Mesendoderm (in vitro differentiated cells): ENCODE results near the gene NAV2.

Experiments
- DNase-seq: peaks from one replicate; pipeline ENCODE4 v3.0.0; 2013
- H2AK5ac ChIP-seq: 2 replicates; pipeline ENCODE4 v1.6.1; 2013; ENCODE audit warnings: low read length, inconsistent platforms
- H2BK120ac ChIP-seq: 2 replicates; pipeline ENCODE4 v1.6.1; 2013; ENCODE audit warnings: low read depth, mild to moderate bottlenecking, low read length, moderate library complexity, mixed read lengths
- H2BK15ac ChIP-seq: replicated peaks from 2 replicates; pipeline ENCODE4 v1.6.1; 2013; ENCODE audit warnings: low read depth, mild to moderate bottlenecking, moderate library complexity
- H2BK5ac ChIP-seq: 2 replicates; pipeline ENCODE4 v1.6.1; 2013; ENCODE audit warnings: low read length, inconsistent platforms
- H3K18ac ChIP-seq: 2 replicates; pipeline ENCODE4 v1.6.1; 2013; ENCODE audit warnings: mild to moderate bottlenecking, low read length, mixed read lengths
- H3K23ac ChIP-seq: one replicate; pipeline ENCODE4 v1.6.1; 2013; ENCODE audit warnings: low read length
- H3K27ac ChIP-seq: 2 replicates; pipeline ENCODE4 v1.5.1; 2013; ENCODE audit warnings: low read depth, mild to moderate bottlenecking, inconsistent platforms, low read length, moderate library complexity
- H3K27me3 ChIP-seq: 2 replicates; pipeline ENCODE4 v1.6.1; 2013; ENCODE audit warnings: low read length, control low read depth, mild to moderate bottlenecking, inconsistent platforms; ENCODE audit not compliant: insufficient read depth, poor library complexity
- H3K36me3 ChIP-seq: 2 replicates; pipeline ENCODE4 v1.6.1; 2013; ENCODE audit warnings: low read length, inconsistent platforms; ENCODE audit not compliant: control insufficient read depth, insufficient read depth
- H3K4ac ChIP-seq: one replicate; pipeline ENCODE4 v1.6.1; 2013; ENCODE audit warnings: low read depth, mild to moderate bottlenecking, low read length, moderate library complexity
- H3K4me1 ChIP-seq: 2 replicates; pipeline ENCODE4 v1.6.1; 2013; ENCODE audit warnings: low read depth, low read length, inconsistent platforms; ENCODE audit not compliant: control insufficient read depth
- H3K4me2 ChIP-seq: 2 replicates; pipeline ENCODE4 v1.6.1; 2013; ENCODE audit warnings: low read length
- H3K4me3 ChIP-seq: 2 replicates; pipeline ENCODE4 v1.5.1; 2013; ENCODE audit warnings: mild to moderate bottlenecking, low read length
- H3K56ac ChIP-seq: one replicate; pipeline ENCODE4 v1.6.1; 2013; ENCODE audit warnings: low read length
- H3K79me1 ChIP-seq: 2 replicates; pipeline ENCODE4 v1.6.1; 2013; ENCODE audit warnings: low read length, inconsistent platforms
- H3K79me2 ChIP-seq: 2 replicates; pipeline ENCODE4 v1.6.1; 2013; ENCODE audit warnings: mild to moderate bottlenecking, low read length; ENCODE audit not compliant: control insufficient read depth, insufficient read depth
- H3K9ac ChIP-seq: 2 replicates; pipeline ENCODE4 v1.6.1; 2013; ENCODE audit warnings: low read length, inconsistent platforms
- H4K5ac ChIP-seq: one replicate; pipeline ENCODE4 v1.6.1; 2013; ENCODE audit warnings: low read length
- H4K8ac ChIP-seq: one replicate; pipeline ENCODE4 v1.6.1; 2013; ENCODE audit warnings: low read depth, mild to moderate bottlenecking, control low read depth, low read length, moderate library complexity
- WGBS: extraction: QIAGEN DNeasy Blood & Tissue Kit; methylation state at CpG from one replicate; pipeline ENCODE4 v1.1.7; 2013; ENCODE audit warnings: low lambda C conversion rate, missing lambda C conversion rate; ENCODE audit not compliant: insufficient coverage; ENCODE audit errors: extremely low coverage; 5-methylcytosine and 5-hydroxymethylcytosine counted together

The NAV2 gene

DNA sequence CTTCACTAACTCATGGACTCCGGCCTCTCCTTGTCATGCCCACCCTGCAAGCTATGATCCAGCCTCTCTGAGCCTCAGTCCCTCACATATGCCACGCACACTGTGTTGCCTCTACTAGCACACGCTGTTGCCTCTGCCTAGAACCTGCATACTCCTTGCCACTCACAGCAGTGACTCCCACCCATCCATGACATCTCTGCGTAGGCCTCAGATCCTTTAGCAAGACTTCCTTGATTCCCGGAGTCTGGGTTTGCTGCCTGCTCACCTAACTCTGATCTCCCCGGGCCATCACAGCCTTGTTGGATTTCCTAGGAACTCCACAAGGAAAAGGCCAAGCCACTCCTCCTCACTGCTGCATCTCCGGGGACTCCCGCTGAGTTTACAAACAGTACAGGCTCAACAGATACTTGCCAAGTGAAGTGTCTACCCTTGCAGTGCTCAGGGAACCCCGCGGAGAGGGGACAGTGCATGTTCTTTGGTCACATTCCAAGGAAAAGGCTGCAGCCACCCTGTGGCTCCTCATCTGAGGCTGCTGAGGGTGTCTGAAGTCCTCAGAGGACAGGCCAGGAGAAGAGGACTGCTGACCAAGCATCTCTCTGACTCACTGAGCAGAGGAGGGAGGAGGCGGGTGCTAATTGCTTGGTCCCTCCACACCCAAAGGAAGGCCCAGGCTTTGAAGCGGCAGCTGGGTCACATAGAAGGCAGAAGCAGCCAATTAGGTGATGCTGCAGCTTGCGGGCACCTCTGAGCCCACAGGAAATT lies 42.4 kb upstream of the NAV2 start:
- Histone ChIP-seq H3K18ac (no peak overlapping the region), H3K23ac (no peak overlapping the region), H3K4me3 (no peak overlapping the region), H3K79me2 (no peaks in the 10 kb centered on the region), H3K9ac (no peak overlapping the region), H4K5ac (no peak overlapping the region), H3K36me3 (no peaks in the 10 kb centered on the region), H3K56ac (peak overlapping the region; percentile 49), H2BK15ac (no peak overlapping the region), H3K4me1 (peaks cover 10% of the 10 kb centered on the region), H3K27ac (no peak overlapping the region), H3K79me1 (no peaks in the 10 kb centered on the region), H2BK5ac (no peak overlapping the region), H3K4ac (no peak overlapping the region), H2AK5ac (no peak overlapping the region), H3K4me2 (no peak overlapping the region), H3K27me3 (no peaks in the 10 kb centered on the region), H4K8ac (no peak overlapping the region), H2BK120ac (no peak overlapping the region)
- no CpG with 5 or more reads among the region's 13 CpGs for WGBS
- peak; percentile 86 for DNase-seq

DNA sequence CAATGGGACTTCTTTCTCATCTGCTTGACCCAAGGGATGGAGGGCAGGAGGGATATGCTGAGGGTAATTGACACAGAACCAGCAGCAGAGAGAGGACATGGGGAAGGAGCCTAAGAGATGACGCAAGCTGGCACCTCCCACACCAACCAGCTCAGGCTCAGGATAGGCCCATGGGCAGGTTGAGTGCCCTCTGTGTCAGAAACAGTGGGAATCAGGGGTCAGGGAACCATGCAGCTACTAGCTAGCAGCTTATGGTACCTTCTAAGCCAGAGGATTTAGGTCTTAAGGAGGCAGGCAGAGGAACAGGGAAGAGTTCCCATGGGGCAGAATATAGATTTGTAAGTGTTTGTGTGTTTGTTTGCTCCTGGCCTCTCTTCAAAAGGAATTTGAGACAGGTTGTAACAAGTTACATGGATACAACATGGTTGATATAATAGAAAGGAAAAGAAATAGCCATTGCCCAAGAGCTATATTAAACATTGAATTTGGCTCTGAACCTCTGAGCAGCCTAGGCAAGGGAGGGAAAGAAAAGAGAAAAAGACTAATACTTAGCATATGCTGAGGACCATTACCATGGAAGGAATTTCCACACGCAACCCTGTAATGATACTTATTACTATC lies 39.9 kb upstream of the NAV2 start:
- H3K4me1 ChIP-seq, result peaks cover 10% of the 10 kb centered on the region

DNA sequence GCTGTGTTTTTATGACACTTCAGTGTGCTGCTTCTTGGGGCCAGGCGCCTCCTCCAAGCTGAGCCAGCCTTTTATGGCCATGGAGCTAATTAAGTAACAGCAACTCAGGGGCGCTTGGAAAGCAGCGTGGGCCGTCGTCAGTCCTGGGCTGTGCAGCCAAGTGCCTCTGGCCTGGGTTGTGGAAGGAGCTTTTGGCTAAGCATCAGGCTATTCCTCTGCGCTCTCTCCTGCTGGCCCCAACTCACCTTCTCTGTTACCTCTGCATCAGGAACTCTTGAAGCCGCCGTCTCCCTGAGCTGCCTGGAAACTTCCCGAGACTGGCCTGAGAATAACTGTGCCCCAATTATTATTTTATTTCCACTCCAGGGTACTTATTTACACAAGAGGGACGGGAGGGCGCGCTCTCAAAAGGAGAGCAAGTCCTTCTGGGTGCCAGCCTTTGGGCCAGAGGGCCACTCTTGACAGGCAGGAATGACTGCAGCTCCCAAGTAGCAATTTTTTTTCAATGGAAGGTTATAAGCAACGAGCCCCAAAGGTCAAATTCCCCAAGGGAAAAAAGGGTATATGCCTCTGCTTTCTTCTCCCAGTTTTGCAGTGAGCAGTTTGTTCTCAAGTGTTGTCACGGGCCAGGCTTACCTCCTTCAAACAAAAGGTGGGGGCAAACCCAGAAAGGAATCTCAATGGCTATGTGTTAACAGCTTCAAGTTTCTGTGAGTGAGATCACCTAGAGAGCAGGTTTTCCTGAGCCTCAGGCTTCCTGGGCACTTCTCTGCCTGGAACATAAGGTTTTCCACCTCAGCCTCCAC lies 38.5 kb upstream of the NAV2 start:
- no CpG with 5 or more reads among the region's 14 CpGs for WGBS
- H2AK5ac ChIP-seq, result no peak overlapping the region
- H4K5ac ChIP-seq, result no peak overlapping the region
- no peak overlapping the region for H3K27ac ChIP-seq
- H3K79me2 ChIP-seq, result no peaks in the 10 kb centered on the region
- no peak overlapping the region for H3K4me2 ChIP-seq
- H3K9ac ChIP-seq, result peak overlapping the region; percentile 11
- DNase-seq, result peak; percentile 88
- no peak overlapping the region for H2BK15ac ChIP-seq
- no peaks in the 10 kb centered on the region for H3K36me3 ChIP-seq
- H4K8ac ChIP-seq, result no peak overlapping the region
- H2BK120ac ChIP-seq, result no peak overlapping the region
- H3K27me3 ChIP-seq, result no peaks in the 10 kb centered on the region
- peaks cover 10% of the 10 kb centered on the region for H3K4me1 ChIP-seq
- no peak overlapping the region for H3K56ac ChIP-seq
- no peak overlapping the region for H3K23ac ChIP-seq
- H3K18ac ChIP-seq, result peak overlapping the region; percentile 23
- no peaks in the 10 kb centered on the region for H3K79me1 ChIP-seq
- no peak overlapping the region for H3K4me3 ChIP-seq
- H3K4ac ChIP-seq, result no peak overlapping the region
- no peak overlapping the region for H2BK5ac ChIP-seq

More for the DNA sequence above, 39.9 kb upstream of the NAV2 start:
- Histone ChIP-seq H2AK5ac (peak overlapping the region; percentile 58), H3K23ac (no peak overlapping the region), H3K4me3 (no peak overlapping the region), H4K5ac (no peak overlapping the region), H3K27me3 (no peaks in the 10 kb centered on the region), H3K79me1 (no peaks in the 10 kb centered on the region), H2BK15ac (no peak overlapping the region), H3K18ac (no peak overlapping the region), H2BK5ac (no peak overlapping the region), H3K36me3 (no peaks in the 10 kb centered on the region), H3K4ac (no peak overlapping the region), H4K8ac (no peak overlapping the region), H3K27ac (no peak overlapping the region), H3K79me2 (no peaks in the 10 kb centered on the region), H3K4me2 (no peak overlapping the region), H3K56ac (no peak overlapping the region), H2BK120ac (no peak overlapping the region), H3K9ac (no peak overlapping the region)
- WGBS, result no CpG with 5 or more reads among the region's 2 CpGs
- no peak for DNase-seq

DNA sequence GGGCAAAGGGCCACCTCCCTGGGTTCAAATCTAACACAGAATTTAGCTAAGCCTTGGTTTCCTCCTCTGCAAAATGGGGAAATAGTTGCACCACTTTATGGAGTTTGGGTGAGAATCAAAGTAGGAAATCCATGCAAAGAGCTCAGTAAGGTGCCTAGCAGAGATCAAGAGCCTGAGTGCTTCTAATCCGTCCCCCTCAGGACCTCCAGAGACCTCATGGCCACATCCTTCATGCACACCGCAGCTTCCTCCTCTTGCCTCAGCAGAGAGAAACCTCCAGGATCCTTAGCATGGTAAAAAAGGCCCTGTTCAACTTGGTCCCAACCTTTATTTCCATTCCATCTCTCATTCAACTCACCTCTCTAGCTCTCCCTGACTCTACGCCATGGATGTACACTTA lies 37.8 kb upstream of the NAV2 start:
- no peak overlapping the region for H3K56ac ChIP-seq
- H2AK5ac ChIP-seq, result no peak overlapping the region
- H3K9ac ChIP-seq, result no peak overlapping the region
- H4K8ac ChIP-seq, result no peak overlapping the region
- no peak for DNase-seq
- peaks cover 10% of the 10 kb centered on the region for H3K4me1 ChIP-seq
- H3K79me2 ChIP-seq, result no peaks in the 10 kb centered on the region
- H3K79me1 ChIP-seq, result no peaks in the 10 kb centered on the region
- H3K36me3 ChIP-seq, result no peaks in the 10 kb centered on the region
- no peak overlapping the region for H2BK15ac ChIP-seq
- H2BK5ac ChIP-seq, result no peak overlapping the region
- no peak overlapping the region for H3K18ac ChIP-seq
- WGBS, result no CpG with 5 or more reads among the region's 3 CpGs
- no peak overlapping the region for H3K4me3 ChIP-seq
- no peak overlapping the region for H3K4ac ChIP-seq
- H3K23ac ChIP-seq, result no peak overlapping the region
- no peaks in the 10 kb centered on the region for H3K27me3 ChIP-seq
- no peak overlapping the region for H2BK120ac ChIP-seq
- H3K4me2 ChIP-seq, result no peak overlapping the region
- H3K27ac ChIP-seq, result no peak overlapping the region
- H4K5ac ChIP-seq, result no peak overlapping the region

DNA sequence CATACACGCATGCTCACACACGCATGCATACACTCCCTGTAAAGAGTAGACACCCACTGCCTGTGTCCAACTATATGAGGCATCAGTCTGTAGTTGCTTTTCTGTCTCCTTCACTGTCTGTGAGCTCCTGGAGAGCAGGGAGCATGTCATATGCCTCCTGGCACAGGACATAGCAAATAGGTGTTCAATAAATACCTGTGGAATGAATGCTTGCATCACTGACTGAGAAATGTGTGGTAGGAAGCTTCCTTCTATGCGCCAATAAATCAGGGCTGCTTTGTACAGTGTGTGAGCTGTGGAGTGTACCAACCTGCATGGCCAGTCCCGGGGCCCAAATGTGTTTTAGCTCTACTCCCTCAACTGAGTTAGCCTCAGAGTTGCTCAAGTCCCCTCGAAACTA lies 37.2 kb upstream of the NAV2 start:
- Histone ChIP-seq H3K36me3 (no peaks in the 10 kb centered on the region), H2BK5ac (no peak overlapping the region), H3K27ac (no peak overlapping the region), H2AK5ac (no peak overlapping the region), H3K23ac (no peak overlapping the region), H4K8ac (no peak overlapping the region), H2BK15ac (no peak overlapping the region), H3K79me1 (no peaks in the 10 kb centered on the region), H3K18ac (no peak overlapping the region), H3K9ac (no peak overlapping the region), H3K56ac (no peak overlapping the region), H4K5ac (no peak overlapping the region), H2BK120ac (no peak overlapping the region), H3K27me3 (no peaks in the 10 kb centered on the region), H3K79me2 (no peaks in the 10 kb centered on the region), H3K4me1 (peaks cover 6% of the 10 kb centered on the region), H3K4ac (no peak overlapping the region), H3K4me3 (no peak overlapping the region), H3K4me2 (no peak overlapping the region)
- DNase-seq, result no peak
- WGBS, result no CpG with 5 or more reads among the region's 5 CpGs
